ENCODE measurements around the gene R3HDM4.

DNA sequence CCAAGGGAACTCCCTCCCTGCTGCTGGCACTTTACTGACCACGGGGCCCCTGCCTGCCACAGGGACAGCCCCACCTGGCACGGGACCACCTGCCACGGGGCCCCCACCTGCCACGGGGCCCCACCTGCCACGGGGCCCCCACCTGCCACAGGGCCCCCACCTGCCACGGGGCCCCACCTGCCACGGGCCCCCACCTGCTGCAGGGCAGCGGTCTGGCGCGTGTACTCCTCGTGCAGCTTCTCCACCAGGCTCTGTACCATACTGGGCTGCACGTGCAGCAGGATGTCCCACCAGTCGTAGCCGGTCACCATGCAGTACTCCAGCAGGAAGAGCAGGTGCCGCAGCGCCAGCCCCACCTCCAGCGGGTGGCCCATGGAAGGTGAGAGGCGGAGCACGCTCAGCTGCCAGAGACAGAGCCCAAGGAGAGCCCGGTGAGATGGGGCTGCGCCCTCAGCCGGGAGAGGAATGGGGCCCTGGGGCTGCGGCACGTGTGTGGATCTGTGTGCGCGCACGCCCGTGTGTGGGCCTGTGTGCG, 36.2 kb downstream of the R3HDM4 start:
- TF ChIP-seq TP53 (CRISPR knock-in tag; IDR thresholded peaks at IDR 0.05), result no peak
- TF ChIP-seq, protein P1, sequence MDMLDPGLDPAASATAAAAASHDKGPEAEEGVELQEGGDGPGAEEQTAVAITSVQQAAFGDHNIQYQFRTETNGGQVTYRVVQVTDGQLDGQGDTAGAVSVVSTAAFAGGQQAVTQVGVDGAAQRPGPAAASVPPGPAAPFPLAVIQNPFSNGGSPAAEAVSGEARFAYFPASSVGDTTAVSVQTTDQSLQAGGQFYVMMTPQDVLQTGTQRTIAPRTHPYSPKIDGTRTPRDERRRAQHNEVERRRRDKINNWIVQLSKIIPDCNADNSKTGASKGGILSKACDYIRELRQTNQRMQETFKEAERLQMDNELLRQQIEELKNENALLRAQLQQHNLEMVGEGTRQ (IDR thresholded peaks at IDR 0.05), result no peak

Data from A549 (cell line).